ENCODE data around the gene SLC49A4. TPM values are rescaled to one million over a fixed set of nuclear protein-coding genes. Genes with fewer than 3 reads are reported as not detected.

SLC49A4 gene
- total RNA-seq, 1 experiment from 2014 or later, result 10.2 TPM

- no peaks in the 10 kb centered on the region for H3K4me1 Mint-ChIP-seq
- no peak overlapping the region for H3K27ac Mint-ChIP-seq
- H3K27me3 Mint-ChIP-seq (ENCODE audit: low read depth), result no peaks in the 10 kb centered on the region
- ATAC-seq (no peak), DNase-seq (ENCODE audit: low spot score) (no peak)
- CTCF ChIA-PET, result interaction anchor here (0.7 kb wide), 1 partner anchor 71 kb away, joined by 3 read pairs; no protein-coding TSS in a partner anchor
- POLR2A ChIA-PET, result no interaction called here
- H3K9me3 Mint-ChIP-seq, result no peaks in the 10 kb centered on the region
- no peaks in the 10 kb centered on the region for H3K36me3 Mint-ChIP-seq
- TF ChIP-seq ZNF671 (CRISPR knock-in tag; IDR thresholded peaks at IDR 0.05) (no peak), ATF2 (CRISPR knock-in tag; IDR thresholded peaks at IDR 0.05; ENCODE audit: borderline replicate concordance, low read depth) (no peak), STAT6 (CRISPR knock-in tag; conservative IDR thresholded peaks at IDR 0.05; ENCODE audit: low read depth) (no peak), RELA (CRISPR knock-in tag; IDR thresholded peaks at IDR 0.05; ENCODE audit: borderline replicate concordance) (no peak), MXD4 (CRISPR knock-in tag; IDR thresholded peaks at IDR 0.05; ENCODE audit: borderline replicate concordance) (no peak), GTF2I (CRISPR knock-in tag; conservative IDR thresholded peaks at IDR 0.05) (no peak), ZBTB21 (CRISPR knock-in tag; IDR thresholded peaks at IDR 0.05; ENCODE audit: borderline replicate concordance) (no peak), FOXJ3 (CRISPR knock-in tag; IDR thresholded peaks at IDR 0.05; ENCODE audit: borderline replicate concordance) (no peak), ZNF423 (CRISPR knock-in tag; IDR thresholded peaks at IDR 0.05) (no peak), ZNF121 (CRISPR knock-in tag; IDR thresholded peaks at IDR 0.05) (no peak), GABPB1 (CRISPR knock-in tag; IDR thresholded peaks at IDR 0.05) (no peak), NFE2L1 (CRISPR knock-in tag; IDR thresholded peaks at IDR 0.05) (no peak), ATF3 (CRISPR knock-in tag; conservative IDR thresholded peaks at IDR 0.05) (no peak)
- TF ChIP-seq, protein P1, sequence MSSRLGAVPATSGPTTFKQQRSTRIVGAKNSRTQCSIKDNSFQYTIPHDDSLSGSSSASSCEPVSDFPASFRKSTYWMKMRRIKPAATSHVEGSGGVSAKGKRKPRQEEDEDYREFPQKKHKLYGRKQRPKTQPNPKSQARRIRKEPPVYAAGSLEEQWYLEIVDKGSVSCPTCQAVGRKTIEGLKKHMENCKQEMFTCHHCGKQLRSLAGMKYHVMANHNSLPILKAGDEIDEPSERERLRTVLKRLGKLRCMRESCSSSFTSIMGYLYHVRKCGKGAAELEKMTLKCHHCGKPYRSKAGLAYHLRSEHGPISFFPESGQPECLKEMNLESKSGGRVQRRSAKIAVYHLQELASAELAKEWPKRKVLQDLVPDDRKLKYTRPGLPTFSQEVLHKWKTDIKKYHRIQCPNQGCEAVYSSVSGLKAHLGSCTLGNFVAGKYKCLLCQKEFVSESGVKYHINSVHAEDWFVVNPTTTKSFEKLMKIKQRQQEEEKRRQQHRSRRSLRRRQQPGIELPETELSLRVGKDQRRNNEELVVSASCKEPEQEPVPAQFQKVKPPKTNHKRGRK (CRISPR knock-in tag; IDR thresholded peaks at IDR 0.05; ENCODE audit: borderline replicate concordance), result no peak
- TF ChIP-seq, protein P2, sequence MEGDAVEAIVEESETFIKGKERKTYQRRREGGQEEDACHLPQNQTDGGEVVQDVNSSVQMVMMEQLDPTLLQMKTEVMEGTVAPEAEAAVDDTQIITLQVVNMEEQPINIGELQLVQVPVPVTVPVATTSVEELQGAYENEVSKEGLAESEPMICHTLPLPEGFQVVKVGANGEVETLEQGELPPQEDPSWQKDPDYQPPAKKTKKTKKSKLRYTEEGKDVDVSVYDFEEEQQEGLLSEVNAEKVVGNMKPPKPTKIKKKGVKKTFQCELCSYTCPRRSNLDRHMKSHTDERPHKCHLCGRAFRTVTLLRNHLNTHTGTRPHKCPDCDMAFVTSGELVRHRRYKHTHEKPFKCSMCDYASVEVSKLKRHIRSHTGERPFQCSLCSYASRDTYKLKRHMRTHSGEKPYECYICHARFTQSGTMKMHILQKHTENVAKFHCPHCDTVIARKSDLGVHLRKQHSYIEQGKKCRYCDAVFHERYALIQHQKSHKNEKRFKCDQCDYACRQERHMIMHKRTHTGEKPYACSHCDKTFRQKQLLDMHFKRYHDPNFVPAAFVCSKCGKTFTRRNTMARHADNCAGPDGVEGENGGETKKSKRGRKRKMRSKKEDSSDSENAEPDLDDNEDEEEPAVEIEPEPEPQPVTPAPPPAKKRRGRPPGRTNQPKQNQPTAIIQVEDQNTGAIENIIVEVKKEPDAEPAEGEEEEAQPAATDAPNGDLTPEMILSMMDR (IDR thresholded peaks at IDR 0.05), result no peak
- TF ChIP-seq, protein P3, sequence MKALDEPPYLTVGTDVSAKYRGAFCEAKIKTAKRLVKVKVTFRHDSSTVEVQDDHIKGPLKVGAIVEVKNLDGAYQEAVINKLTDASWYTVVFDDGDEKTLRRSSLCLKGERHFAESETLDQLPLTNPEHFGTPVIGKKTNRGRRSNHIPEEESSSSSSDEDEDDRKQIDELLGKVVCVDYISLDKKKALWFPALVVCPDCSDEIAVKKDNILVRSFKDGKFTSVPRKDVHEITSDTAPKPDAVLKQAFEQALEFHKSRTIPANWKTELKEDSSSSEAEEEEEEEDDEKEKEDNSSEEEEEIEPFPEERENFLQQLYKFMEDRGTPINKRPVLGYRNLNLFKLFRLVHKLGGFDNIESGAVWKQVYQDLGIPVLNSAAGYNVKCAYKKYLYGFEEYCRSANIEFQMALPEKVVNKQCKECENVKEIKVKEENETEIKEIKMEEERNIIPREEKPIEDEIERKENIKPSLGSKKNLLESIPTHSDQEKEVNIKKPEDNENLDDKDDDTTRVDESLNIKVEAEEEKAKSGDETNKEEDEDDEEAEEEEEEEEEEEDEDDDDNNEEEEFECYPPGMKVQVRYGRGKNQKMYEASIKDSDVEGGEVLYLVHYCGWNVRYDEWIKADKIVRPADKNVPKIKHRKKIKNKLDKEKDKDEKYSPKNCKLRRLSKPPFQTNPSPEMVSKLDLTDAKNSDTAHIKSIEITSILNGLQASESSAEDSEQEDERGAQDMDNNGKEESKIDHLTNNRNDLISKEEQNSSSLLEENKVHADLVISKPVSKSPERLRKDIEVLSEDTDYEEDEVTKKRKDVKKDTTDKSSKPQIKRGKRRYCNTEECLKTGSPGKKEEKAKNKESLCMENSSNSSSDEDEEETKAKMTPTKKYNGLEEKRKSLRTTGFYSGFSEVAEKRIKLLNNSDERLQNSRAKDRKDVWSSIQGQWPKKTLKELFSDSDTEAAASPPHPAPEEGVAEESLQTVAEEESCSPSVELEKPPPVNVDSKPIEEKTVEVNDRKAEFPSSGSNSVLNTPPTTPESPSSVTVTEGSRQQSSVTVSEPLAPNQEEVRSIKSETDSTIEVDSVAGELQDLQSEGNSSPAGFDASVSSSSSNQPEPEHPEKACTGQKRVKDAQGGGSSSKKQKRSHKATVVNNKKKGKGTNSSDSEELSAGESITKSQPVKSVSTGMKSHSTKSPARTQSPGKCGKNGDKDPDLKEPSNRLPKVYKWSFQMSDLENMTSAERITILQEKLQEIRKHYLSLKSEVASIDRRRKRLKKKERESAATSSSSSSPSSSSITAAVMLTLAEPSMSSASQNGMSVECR (CRISPR knock-in tag; IDR thresholded peaks at IDR 0.05; ENCODE audit: borderline replicate concordance), result no peak
- H3K4me3 Mint-ChIP-seq, result no peak overlapping the region
Measured at GRCh38 chr3:122826278-122826677, 31.4 kb downstream of the SLC49A4 start.
